HG03378 (cell line): ENCODE data around the gene ZNF711.
"Not testable (repeated sequence)": the region's sequence is repeated elsewhere in the genome, so short reads cannot be mapped to it uniquely, and the experiment has no call there.

Experiments
- ATAC-seq: cut with Tn5 transposase; IDR thresholded peaks from one replicate; pipeline ENCODE4 v1.9.1; 2021; ENCODE audit warnings: mild to moderate bottlenecking, moderate library complexity; ENCODE audit not compliant: unreplicated experiment

Gene ZNF711

GRCh38 chrX:85243761-85244449 is at the start of gene ZNF711, which contains the start of gene SATL1:
Gene ZNF711, plus strand, starts transcription at chrX:85243991. Its CDS starts 3,582 bp downstream, at chrX:85247573.
Gene SATL1, minus strand, starts transcription at chrX:85243779. Its CDS starts 134,811 bp downstream, at chrX:85108968.
- ATAC-seq = peak; percentile 48

- no peak for ATAC-seq
Measured at GRCh38 chrX:85196319-85196718, 47.5 kb upstream of the ZNF711 start.

DNA sequence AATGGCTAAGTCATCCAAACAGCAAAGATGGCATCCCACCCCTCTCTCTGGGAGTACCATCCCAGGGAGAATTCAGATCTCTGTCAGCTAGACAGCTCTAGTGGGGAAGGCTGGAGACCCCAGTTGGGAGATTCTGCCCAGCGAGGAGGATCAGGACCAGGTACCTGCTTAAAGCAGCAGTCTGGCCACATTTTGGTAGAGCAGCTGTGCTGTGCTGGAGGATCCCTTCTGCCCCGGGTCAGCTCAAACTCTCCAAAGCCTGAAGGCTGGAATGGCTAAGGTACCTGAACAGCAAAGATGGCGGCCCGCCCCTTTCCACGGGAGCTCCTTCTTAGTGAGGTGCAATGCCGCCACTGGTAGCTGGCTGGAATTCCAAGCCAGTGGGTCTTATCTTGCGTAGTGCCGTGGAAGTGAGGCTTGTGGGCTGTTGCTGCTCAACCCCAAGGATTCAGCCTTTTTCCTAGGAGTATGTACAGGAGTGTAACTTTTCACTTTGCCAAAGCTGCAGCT is 40.3 kb upstream of the ZNF711 start:
- no peak for ATAC-seq

GRCh38 chrX:85213792-85214530 is 29.8 kb upstream of the ZNF711 start:
- no peak for ATAC-seq

DNA sequence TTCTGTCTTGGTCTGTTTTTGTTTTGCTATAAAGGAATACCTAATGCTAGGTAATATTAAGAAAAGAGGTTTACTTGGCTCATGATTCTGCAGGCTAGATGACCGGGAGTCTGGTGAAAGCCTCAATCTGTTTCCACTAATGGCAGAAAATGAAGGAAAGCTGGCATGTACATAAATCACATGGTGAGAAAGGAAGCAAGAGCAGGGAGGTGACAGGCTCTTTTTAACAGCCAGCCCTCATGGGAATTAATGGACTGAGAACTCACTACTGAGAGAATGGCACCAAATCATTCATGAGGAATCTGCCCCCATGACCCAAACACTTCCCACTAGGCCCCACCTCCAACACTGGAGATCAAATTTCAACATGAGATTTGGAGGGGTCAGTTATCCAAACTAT is 27.8 kb upstream of the ZNF711 start:
- no peak for ATAC-seq

DNA sequence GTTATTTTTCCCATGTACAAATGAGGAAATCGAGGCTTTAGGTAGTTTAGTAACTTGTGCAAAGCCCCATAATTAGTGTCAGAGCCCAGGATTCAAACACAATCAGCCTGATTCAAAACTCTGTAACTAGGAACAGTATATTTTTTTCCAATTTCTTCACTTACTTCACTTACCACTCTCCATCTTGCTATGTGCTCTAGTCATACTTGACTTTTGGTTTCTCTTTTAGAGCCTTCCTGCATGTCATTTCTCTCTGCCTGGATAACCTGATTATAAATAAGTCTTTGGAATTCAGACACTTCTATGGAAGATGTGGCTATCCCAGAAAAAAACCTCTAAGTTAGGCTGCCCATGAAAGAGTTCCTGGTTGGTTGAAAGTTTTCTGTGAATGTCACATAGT is 22.4 kb upstream of the ZNF711 start:
- no peak for ATAC-seq

DNA sequence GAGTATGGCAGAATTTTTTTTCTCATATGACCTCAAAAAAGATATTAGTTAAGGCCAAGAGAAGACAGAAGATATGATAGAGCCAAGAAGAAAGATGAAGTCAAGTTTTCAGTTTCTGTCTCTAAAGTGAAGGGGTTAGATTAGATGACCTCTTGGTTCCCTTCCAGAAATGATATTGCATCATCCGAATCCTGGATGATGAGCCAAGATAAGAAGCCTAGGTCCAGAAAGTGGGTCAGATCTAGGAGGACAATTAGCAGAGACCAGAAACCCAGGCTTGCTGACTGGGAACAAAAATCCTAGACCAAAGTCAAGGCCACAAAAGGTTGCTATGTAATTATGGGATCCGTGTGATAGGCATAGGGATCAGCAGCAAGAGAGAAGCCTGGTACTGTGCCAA is 20.4 kb upstream of the ZNF711 start:
- ATAC-seq = no peak

DNA sequence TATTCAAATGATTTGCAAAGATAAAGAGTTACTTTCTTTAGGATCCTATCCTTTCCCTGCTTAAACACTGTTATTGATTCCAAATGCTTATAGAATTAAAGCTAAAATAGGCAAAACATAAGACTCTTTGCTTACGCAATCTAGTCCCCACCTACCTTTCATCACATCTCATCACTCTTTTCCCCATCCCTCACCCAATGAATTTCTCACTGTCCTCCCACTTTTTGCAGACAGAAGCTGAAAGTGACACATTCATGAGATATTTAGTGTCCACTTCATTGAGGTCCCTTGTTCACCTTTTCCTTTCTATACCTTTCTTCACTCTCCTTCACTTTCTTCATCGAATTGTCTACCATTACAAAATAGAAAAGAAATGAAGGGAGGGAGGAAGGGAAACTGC is 636 bp upstream of the ZNF711 start:
- ATAC-seq = no peak

DNA sequence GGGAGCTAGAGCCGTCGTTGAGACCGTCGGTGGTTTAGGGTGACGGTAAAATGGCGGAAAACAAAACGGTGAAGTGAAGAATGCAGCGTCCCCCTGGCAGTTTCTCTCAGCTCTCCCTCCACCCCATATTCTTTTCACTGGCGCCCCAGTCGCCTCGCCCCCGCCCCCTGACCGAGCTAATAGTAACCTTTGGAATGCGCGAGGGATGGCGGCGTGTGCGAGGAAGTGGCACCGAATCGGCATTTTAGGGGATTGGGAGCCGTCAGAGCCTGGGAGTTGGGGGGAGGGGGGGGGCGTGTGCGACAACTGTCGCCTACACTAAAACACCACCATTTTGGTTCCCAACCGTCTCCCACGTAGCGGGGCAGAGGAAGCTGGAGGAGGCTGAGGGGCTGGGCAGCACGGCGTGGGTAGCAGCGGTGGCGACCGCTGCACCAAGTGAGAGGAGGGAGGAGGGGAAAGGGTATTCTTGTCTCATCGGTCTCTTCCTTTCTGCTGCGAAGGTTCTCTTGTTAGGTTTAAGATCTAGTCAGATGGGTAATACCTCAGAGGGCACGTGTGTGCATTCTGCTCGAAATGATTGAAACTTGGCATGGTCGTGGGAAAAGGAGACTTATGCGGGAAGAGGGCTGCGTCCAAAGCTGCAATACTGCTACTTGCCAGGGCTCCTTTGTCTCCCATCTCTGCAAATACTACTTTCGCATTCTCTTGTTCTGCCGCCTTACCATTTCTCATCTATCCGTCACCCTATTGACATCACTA is 840 bp downstream of the ZNF711 start:
- ATAC-seq = peak; percentile 46

DNA sequence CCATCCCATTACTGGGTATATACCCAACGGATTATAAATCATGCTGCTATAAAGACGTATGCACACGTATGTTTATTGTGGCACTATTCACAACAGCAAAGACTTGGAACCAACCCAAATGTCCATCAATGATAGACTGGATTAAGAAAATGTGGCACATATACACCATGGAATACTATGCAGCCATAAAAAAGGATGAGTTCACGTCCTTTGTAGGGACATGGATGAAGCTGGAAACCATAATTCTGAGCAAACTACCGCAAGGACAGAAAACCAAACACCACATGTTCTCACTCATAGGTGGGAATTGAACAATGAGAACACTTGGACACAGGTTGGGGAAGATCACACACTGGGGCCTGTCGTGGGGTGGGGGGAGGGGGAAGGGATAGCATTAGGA is 41.5 kb downstream of the ZNF711 start:
- not testable (repeated sequence) for ATAC-seq

DNA sequence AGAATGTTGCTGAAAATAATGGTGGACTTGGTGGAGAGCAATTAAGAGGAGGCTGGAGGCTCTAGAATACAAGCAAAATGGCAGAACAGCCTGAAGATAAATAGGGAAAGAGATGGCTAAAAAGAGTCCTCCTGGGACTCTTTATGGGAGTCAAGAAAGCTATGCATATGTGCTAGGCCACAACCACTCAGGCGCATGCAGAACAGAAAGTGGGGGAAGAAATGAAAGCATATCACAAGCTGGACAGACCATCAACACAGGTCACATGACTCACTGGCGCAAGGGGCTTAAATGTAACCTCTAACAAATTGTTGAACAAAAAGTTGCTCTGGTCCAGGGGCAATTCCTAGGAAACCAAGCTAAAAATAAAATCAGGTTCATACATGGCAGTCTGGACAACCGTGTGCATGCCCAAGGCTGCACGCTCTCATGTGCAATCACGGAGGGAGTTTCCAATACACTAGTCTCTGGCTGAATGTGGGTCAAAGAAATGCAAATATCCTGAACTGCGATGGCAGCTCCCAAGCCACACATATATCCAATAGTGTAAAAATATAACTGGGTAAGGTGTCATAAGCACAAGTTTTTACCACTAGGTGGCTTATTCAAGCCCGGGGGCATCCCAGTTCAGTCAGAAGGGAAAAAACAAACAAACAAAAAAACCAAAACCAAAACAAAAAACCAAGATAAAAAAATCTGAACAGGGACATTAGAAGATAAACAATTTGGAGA is 45.4 kb downstream of the ZNF711 start:
- no peak for ATAC-seq

- ATAC-seq = peak; percentile 88
Measured at GRCh38 chrX:85303544-85303943, 59.8 kb downstream of the ZNF711 start.

DNA sequence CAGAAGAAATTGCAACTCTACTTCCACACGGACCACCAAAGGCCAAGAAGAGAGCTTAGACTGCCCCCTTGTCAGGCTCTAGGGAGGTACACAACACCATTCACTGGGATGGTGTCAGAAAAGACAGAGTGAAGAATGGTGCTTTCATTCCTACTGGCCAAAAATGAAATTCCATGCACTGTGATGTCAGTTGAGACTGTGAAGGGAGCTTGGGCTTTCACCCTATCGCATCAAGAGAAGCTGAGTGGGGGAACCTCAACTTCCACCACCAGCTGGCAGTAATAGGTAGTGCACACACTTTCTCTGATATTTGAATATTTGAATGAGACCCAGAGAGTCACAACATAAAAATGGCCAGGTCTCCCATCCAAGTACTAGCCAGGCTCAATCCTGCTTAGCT is 65.9 kb downstream of the ZNF711 start:
- peak; percentile 63 for ATAC-seq

DNA sequence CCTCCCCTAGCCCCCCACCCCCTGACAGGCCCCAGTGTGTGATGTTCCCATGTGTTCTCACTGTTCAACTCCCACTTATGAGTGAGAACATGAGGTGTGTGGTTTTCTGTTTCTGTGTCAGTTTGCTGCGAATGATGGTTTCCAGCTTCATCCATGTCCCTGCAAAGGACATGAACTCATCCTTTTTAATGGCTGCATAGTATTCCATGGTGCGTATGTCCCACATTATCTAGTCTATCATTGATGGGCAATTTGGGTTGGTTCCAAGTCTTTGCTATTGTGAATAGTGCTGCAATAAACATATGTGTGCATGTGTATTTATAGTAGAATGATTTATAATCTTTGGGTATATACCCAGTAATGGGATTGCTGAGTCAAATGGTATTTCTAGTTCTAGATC is 67.6 kb downstream of the ZNF711 start:
- not testable (repeated sequence) for ATAC-seq
